ENCODE measurements around the gene UQCR11. TPM values are rescaled to one million over a fixed set of nuclear protein-coding genes. Genes with fewer than 3 reads are reported as not detected.

The UQCR11 gene
- total RNA-seq, 6 donors from 2014 or later: 10.5 to 216 (median 67.3) TPM

- DNase-seq: peak in 1 of 2 donors; percentile 73
- H3K4me1 ChIP-seq: no peaks in the 10 kb centered on the region
- 91 to 93% methylated on average over 4 to 26 of the region's 32 CpGs for WGBS, 2 donors
- H3K27ac ChIP-seq: no peak overlapping the region
- H3K27me3 ChIP-seq: no peaks in the 10 kb centered on the region
- peaks cover 0 to 55% (median 24%) of the 10 kb centered on the region in 4 donors for H3K36me3 ChIP-seq
- no peaks in the 10 kb centered on the region for H3K9me3 ChIP-seq
- ATAC-seq (ENCODE audit: low FRiP score in 2 of 2): no peak
- TF ChIP-seq POLR2AphosphoS5 (IDR thresholded peaks at IDR 0.05): no peak
- no peak for TF ChIP-seq CTCF (IDR thresholded peaks at IDR 0.05)
- H3K4me3 ChIP-seq: no peak overlapping the region
Measured at GRCh38 chr19:1626417-1627010, 21.3 kb upstream of the UQCR11 start.

- Histone ChIP-seq H3K27ac (no peak overlapping the region), H3K36me3 (peaks cover 0 to 56% (median 29%) of the 10 kb centered on the region in 4 donors), H3K4me1 (no peaks in the 10 kb centered on the region), H3K27me3 (no peaks in the 10 kb centered on the region), H3K4me3 (no peak overlapping the region), H3K9me3 (no peaks in the 10 kb centered on the region)
- ATAC-seq (ENCODE audit: low FRiP score in 2 of 2) (peak in 1 of 2 donors; percentile 68), DNase-seq (no peak)
- TF ChIP-seq CTCF (IDR thresholded peaks at IDR 0.05) (peak; percentile 35 to 74 (median 51)), EP300 (IDR thresholded peaks at IDR 0.05) (no peak)
- WGBS, 2 donors: 68 to 73% methylated on average over 22 to 23 of the region's 23 CpGs
Measured at GRCh38 chr19:1624458-1624857, 19.2 kb upstream of the UQCR11 start.

- Histone ChIP-seq H3K36me3 (peaks cover 0 to 74% (median 41%) of the 10 kb centered on the region in 4 donors), H3K27me3 (no peaks in the 10 kb centered on the region), H3K4me1 (no peaks in the 10 kb centered on the region), H3K9me3 (no peaks in the 10 kb centered on the region), H3K4me3 (no peak overlapping the region), H3K27ac (no peak overlapping the region)
- ATAC-seq (ENCODE audit: low FRiP score in 2 of 2): no peak
- DNase-seq: no peak
- no peak for TF ChIP-seq CTCF (IDR thresholded peaks at IDR 0.05)
- no peak for TF ChIP-seq EP300 (IDR thresholded peaks at IDR 0.05)
- WGBS, 2 donors: 83 to 93% methylated on average over 5 of the region's 5 CpGs
Measured at GRCh38 chr19:1622541-1622940, 17.3 kb upstream of the UQCR11 start.

GRCh38 chr19:1622007-1622406 lies 16.7 kb upstream of the UQCR11 start:
- Histone ChIP-seq H3K4me1 (no peaks in the 10 kb centered on the region), H3K4me3 (no peak overlapping the region), H3K27me3 (no peaks in the 10 kb centered on the region), H3K9me3 (no peaks in the 10 kb centered on the region), H3K27ac (no peak overlapping the region), H3K36me3 (peaks cover 0 to 70% (median 39%) of the 10 kb centered on the region in 4 donors)
- TF ChIP-seq POLR2A (IDR thresholded peaks at IDR 0.05): no peak
- TF ChIP-seq POLR2AphosphoS5 (IDR thresholded peaks at IDR 0.05): no peak
- no peak for TF ChIP-seq EP300 (IDR thresholded peaks at IDR 0.05)
- TF ChIP-seq CTCF (IDR thresholded peaks at IDR 0.05): no peak
- WGBS, 2 donors: 100% methylated on average over 1 to 7 of the region's 23 CpGs
- ATAC-seq (ENCODE audit: low FRiP score in 2 of 2) (no peak), DNase-seq (peak in 1 of 2 donors; percentile 70)

GRCh38 chr19:1621574-1621973 lies 16.3 kb upstream of the UQCR11 start:
- no peak overlapping the region for H3K4me3 ChIP-seq
- H3K9me3 ChIP-seq: no peaks in the 10 kb centered on the region
- no peak for TF ChIP-seq EP300 (IDR thresholded peaks at IDR 0.05)
- no peak for TF ChIP-seq CTCF (IDR thresholded peaks at IDR 0.05)
- no peak for TF ChIP-seq POLR2A (IDR thresholded peaks at IDR 0.05)
- no peak for TF ChIP-seq POLR2AphosphoS5 (IDR thresholded peaks at IDR 0.05)
- DNase-seq: peak in 1 of 2 donors; percentile 62
- no peak for ATAC-seq (ENCODE audit: low FRiP score in 2 of 2)
- peaks cover 0 to 67% (median 37%) of the 10 kb centered on the region in 4 donors for H3K36me3 ChIP-seq
- H3K4me1 ChIP-seq: no peaks in the 10 kb centered on the region
- 91 to 97% methylated on average over 13 to 22 of the region's 23 CpGs for WGBS, 2 donors
- H3K27me3 ChIP-seq: no peaks in the 10 kb centered on the region
- no peak overlapping the region for H3K27ac ChIP-seq

Measured in upper lobe of left lung (tissue), 6 donors.